Inflammatory macrophage (primary cell): Measurements from ENCODE around the gene SLC25A34.

Experiments
- DNase-seq, 2 donors: peaks; one replicate each; pipeline ENCODE4 v3.0.0-alpha.2; 2020 to 2022

Gene SLC25A34

DNA sequence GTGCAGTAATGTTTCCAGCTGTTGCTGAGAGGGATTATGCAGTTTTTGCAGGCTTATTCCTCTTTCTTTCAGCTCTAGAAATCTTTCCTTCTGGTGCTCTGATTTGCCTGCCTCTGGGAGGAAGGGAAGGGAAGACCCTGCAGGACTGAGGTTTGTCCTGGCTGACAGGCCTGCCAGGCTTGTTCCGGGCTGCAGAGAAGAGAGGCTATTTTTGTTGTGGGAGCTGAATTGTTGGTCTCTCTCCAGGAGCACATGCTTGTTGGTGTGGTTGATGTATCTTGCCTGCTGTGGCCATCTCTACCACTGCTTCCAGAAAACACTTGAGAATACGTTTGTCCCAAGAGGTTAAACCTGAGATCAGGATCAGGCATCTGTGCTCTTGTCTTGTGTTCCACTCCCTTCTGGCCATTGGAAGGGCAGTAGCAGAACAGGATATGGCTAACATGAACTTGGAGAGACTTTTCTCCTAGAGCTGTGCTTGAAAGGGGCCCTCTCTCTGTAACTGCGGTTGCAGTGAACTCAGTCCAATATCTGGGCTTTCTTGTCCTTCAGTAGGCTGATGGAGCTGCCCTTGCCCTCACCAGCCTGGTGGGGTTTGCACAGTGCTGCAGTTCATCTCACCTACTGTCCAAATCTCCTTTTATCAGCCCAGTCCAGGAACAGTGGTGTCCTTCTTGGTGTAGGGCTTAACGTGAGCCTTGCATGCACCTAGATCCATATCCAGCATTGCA is 21.5 kb upstream of the SLC25A34 start:
- DNase-seq, result no peak

DNA sequence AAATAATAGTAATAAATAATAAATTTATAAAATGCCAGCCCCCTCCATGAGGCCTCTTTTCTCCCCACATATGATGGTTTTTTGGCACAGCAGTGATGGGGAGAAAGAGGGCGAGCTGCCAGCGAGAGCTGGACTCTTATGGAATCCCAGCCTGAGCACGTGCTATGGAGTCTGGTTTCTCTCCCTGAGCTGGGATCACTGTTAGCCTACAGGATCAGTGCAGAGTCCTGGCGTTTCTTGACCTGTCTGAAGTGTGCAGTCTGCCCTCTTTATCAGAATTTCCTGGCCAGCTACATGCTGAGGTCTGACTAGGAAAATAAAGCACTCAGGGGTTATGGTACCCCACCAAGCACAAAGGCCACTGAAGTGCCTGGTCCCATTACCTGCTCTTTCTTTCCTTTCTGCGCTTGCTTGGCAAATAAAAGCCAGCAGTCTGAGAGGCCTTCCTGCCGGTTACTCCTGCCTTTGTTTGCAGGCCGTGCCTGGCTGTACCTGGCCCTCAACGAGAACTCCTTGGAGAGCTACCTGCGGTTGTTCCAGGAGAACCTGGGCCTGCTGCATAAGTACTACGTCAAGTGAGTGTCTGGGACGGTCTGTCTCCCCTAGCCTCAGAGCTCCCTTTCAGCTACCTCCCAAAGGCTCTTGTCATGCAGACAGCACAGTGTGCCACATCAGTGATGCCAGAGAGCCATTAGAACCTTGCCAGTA is 18.5 kb upstream of the SLC25A34 start:
- DNase-seq, result no peak

DNA sequence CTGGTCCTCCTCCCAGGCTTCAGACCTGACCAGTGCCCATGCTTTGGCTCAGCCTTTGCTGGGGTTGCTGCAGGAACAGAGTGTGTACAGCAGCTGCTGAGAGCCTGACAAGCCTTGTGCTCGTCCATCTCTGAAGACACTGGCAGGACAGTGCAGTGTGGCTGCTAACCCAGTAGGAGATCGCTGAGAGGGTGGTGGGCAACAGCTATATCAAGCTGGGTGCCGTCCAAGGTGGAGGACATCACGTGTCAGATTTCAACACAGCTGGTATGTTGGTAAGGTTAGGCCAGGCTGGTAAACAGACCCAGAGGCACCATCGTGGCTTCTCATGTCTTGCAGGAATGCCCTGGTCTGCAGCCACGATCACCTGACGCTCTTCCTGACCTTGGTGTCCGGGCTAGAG is 17.9 kb upstream of the SLC25A34 start:
- no peak for DNase-seq

DNA sequence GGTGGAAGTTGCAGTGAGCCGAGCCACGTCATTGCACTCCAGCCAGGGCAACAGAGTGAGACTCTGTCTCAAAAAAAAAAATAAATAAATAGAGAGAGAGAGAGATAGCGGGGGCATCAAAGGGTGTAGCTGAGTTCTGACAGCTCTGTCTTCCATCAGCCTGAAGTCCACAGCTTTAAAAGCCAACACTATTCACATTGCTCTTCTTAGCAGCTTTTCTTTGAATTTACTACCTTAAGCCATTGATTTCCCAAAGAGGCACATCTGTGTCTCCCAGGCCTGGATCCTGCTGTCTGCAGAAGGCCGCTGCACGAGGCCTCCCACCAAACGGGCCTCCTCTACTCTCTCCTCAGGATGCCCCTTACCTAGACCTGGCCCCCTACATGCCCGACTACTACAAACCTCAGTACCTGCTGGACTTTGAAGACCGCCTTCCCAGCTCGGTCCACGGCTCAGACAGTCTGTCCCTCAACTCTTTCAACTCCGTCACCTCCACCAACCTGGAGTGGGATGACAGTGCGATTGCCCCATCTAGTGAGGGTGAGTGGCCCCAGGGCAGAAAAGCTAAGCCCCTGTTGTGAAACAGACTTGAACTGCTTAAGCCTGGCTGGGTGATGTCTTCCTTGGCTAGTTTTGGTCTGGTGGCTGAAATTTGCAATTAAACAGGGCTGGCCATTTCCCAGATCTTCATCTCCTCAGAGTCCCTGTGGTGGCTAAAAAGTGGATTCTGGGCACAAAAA is 16.5 kb upstream of the SLC25A34 start:
- DNase-seq, result no peak

DNA sequence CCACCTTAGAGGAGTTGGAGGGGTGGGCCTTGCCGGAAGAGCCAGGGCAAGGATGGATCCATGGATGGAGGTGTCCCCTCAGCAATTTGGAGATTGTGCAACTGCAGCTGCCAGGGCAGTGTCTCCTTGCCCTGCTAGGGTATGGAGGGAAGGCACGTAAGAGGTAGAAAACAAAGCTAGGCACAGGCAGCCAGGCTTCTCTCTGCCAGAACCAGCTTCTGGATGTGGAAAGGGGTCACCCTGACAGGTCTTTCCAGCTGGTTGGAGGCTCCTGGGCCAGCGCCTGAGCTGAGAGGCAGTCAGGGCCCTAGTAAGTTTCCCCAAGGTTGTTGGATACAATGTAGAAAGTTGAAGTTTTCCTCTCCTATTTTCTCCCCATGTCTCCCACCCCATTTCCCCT is 15.2 kb upstream of the SLC25A34 start:
- no peak for DNase-seq

DNA sequence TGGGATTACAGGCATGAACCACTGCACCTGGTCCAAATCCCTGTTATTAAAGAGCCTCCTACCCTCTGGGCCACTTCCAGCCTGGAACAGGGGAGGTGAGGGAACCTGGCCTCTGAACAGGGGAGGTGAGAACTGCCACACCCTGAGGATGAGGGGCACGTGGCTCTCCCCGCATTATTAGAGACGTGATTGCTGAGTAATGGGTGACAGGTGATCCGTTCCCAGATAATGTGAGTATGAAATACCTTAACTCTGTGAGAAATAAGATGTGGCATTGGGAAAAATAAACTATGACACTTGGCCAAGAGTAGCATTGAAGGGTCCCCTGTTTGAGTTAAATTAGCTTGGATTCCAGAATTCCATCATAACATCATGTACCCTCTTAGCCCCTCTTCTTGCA is 13.6 kb upstream of the SLC25A34 start:
- DNase-seq, result no peak

DNA sequence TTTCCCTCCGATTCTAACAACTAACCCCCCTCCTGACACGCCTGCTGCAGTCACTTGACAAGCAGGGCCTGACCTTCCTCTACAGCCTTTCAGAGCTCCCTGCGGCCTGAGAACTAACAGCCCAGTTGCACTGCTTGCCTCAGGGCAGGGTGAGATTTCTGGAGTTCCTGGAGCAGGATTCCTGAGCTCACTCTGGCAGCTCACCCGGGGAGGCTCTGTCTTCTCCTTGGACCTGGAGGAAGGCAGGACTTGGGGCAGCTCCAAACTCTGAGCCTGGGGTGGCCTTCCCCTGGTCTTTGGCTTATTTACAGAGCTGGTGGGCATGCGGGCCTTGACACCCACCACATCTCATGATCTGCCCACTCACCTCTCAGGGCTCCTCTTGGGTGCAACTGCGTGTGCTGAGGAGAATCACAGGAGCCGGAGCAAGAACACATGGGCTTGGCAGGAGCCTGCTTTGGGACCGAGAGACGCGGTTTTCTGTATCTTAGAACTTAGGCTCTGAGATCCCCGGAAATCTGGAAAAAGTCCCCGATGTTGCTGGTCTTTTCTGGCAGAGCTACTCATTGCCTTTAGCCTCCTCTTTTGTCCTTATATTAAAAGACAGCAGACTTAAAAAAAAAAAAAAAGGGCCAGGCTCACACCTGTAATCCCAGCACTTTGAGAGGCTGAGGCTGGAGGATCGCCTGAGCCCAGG is 13.1 kb upstream of the SLC25A34 start:
- no peak for DNase-seq

DNA sequence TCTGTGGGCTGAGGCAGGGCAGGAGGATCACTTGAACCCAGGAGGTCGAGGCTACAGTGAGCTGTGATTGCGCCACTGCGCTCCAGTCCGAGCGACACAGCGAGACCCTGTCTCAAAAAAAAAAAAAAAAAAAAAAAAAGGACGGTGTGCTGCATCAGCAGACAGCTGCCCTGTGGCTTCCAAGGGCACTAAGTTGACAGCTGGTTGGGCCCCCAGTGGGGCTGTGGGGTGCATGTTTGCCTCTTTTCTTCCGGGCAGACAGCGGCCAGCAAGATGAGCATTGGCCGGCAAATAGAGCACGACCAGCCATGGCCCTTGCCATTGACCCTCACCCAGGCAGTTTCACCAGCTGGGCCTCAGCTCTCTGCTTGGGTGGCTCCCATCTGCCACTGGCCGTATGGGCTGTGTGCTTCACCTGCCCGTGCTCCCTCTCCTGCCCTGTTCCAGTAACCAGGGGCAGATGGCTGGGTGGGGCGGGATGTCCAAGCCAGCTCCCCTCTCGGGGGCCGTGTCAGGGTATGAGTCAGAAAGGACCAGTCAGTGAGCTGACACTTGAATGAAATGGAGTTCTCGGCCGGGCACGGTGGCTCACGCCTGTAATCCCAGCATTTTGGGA is 12.3 kb upstream of the SLC25A34 start:
- no peak for DNase-seq

DNA sequence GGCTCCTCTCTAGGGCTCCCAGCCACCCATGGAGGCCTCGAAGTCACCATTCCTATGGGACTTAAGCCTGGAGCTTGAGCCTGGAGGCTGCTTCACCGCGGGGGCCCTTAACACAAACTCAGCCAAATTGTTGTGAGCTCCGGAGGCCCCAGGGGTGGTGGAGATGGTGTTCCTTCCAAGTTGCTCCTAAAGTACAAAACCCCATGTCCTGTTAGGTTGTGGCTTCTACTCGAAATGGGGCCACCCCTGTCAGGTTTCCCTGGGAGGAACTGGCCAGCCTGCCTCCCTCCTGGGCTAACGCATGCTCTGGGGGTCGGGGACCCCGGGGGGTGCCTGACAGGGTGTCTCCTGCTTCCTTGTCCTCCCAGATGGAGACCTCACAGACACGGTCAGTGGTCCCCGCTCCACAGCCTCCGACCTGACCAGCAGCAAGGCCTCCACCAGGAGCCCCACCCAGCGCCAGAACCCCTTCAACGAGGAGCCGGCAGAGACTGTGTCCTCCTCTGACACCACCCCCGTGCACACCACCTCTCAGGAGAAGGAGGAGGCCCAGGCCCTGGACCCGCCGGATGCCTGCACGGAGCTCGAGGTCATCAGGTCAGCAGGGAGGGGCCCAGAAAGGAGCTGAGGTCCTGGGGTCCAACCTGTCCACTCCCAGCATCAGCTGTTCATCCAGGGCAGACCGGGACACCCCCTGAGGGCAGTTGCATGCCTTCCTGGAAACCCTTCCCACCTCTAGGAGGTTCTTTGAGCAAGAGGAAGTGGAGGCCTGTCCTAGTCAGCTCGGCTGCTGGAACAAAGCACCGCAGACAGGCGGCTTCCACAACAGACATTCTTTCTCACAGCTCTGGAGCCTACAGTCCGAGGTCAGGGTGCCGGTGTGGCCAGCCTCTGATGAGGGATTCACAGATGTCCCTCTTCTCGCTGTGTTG is 10.8 kb upstream of the SLC25A34 start:
- DNase-seq, result no peak

DNA sequence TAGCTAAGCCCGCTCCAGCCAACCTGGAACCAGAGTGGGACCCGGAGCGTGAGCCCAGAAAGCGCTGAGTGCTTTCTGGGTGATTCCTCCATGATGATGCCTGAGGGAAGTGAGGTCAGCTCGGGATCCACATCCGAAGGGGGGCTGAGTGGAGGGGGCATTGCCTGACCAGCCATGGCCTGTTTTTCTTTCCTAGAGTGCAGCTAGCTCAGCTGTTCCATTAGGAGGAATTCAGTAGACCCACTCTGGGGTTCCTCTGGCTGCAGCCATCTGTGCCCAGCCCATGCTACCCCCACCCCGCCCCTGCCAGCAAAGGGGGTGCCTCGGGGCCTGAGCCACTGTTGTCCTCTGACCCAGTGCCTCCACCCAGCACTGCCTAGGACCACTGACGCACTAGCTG is 9.6 kb upstream of the SLC25A34 start:
- no peak for DNase-seq

DNA sequence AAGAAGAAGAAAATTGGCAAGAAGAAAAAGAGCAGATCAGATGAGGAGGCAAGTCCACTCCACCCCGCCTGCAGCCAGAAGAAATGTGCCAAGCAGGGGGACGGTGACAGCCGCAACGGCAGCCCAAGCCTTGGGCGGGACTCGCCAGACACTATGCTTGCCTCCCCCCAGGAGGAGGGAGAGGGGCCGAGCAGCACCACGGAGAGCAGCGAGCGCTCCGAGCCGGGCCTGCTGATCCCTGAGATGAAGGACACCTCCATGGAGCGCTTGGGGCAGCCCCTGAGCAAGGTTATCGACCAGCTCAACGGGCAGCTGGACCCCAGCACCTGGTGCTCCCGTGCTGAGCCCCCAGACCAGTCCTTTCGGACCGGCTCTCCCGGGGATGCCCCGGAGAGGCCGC is 9.0 kb upstream of the SLC25A34 start:
- DNase-seq, result no peak

DNA sequence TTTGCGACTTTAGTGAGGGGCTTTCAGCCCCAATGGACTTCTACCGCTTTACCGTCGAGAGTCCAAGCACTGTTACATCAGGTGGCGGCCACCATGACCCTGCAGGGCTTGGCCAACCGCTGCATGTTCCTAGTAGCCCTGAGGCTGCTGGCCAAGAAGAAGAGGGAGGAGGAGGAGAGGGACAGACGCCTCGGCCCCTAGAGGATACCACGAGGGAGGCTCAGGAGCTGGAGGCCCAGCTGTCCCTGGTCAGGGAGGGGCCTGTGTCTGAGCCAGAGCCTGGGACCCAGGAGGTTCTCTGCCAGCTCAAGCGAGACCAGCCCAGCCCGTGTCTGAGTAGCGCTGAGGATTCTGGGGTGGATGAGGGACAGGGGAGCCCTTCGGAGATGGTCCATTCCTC is 8.6 kb upstream of the SLC25A34 start:
- no peak for DNase-seq

DNA sequence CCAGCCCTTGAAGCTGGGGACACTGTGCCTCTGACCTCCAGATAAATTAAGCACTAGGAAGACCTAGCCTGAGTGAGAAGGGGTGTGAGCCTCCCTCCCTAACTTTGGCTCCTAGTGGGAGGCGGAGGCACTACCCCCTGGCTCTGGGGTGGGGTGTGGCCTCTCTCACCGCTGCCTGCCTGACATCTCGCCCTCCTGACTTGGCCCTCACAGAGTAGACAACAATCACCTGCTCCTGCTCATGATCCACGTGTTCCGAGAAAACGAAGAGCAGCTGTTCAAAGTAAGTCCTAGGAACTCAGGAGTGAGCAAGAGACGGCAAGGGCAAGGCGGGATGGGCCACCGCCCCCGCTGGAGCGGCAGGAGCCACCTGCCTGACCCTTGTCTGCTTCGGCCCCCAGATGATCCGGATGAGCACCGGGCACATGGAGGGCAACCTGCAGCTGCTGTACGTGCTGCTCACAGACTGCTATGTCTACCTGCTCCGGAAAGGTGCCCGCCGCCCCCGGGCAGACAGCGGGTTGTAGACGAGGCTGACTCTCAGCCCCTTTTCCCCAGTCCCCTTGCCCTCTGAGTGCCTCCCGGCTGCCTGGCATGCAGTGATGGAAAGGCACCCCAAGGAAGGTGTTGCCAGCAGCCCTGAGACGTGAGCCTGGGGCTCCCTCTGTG is 8.1 kb upstream of the SLC25A34 start:
- no peak for DNase-seq

DNA sequence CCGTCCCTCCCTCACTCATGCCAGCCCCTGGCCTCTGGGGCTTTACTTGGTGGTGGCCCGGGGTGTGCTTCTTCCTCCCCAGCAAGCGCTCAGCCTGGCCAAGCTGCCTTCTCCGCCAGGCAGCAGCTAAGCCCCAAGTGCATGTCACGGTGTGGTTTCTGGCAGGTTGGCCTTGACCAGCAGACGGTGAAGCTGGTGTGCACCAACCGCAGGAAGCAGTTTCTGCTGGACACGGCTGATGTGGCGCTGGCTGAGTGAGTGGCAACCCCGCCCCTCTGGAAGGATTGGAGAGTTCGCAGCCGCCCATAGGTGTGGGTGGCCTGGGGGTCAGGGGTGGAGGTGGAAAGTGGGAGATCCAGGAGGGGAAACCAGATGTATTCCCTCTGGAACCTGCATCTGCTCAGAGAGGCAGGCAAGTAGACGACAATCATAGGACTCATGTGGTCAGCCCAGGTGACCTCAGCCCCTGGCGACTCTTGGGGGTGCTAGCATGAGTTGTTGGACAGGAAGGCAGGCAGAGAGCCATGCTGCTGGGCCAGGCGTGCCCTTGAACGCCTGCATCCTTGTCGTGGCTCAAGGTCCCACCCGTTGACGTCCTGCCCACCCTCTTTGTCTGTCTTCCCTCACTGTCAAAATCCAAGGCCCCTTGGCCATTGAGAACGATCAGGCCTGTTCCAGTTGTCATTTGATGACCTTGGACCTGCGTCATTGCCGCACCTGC is 7.0 kb upstream of the SLC25A34 start:
- no peak for DNase-seq

DNA sequence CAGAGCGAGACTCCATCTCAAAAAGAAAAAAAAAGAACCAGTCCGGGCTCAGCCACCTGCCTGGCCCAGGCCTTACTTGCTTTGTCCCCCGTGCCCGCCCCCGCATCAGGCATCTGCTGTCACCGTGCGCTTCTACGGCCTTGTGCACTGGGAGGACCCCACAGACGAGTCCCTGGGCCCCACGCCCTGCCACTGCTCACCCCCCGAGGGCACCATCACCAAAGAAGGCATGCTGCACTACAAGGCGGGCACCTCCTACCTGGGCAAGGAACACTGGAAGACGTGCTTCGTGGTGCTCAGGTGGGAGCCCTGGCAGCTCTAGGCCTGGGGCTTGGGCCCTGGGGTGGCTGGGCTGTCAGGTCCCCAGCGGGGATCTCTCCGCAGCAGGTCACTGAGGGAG is 5.6 kb upstream of the SLC25A34 start:
- DNase-seq, result no peak

DNA sequence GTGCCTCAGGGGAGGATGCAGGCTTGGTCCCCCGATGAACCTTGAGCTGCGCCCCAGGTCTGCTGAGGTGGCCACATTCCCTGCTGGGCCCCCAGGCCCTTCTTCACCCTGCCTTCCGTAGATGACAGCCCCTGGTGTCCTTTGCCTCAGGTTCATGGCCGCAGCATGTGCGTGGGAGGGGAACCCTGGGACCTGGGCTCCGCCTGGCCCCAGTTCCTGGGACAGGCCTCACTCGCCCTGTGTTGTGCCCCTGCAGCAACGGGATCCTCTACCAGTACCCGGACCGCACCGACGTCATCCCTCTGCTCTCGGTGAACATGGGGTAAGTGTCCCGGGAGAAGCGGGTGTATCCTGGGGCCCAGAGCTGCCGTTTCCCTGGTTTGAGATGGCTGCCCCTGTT is 5.1 kb upstream of the SLC25A34 start:
- no peak for DNase-seq

DNA sequence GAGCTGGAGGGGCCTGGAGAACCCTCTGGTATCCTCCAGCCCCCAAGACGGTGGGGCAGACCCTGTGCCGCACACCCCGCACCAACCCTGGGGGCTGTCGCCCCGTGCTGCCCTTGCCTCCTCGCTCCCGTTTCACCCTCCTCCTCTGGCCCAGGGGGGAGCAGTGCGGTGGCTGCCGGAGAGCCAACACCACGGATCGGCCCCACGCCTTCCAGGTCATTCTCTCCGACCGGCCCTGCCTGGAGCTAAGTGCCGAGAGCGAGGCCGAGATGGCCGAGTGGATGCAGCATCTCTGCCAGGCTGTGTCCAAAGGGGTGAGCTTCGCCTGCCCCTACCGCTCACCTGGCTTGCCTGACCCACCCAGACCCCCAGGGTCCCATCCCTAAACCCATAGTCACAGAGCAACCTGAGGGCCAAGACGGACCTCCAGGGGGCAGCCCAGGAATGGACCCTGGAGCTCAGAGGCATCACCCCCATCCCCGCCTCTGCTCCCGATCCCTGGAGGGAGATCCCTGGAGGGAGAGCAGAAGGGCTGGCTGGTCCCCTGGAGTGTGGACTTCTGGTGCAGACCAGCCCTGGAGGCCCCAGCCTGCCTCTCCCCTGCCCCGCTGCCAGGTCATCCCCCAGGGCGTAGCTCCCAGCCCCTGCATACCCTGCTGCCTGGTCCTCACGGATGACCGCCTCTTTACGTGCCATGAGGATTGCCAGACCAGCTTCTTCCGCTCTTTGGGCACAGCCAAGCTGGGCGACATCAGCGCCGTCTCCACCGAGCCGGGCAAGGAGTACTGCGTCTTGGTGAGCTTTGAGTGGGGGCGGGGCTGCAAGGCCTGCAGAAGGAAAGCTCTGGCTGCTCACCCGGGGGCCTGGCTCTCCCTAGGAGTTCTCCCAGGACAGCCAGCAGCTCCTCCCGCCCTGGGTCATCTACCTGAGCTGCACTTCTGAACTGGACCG is 4.0 kb upstream of the SLC25A34 start:
- DNase-seq, result no peak

DNA sequence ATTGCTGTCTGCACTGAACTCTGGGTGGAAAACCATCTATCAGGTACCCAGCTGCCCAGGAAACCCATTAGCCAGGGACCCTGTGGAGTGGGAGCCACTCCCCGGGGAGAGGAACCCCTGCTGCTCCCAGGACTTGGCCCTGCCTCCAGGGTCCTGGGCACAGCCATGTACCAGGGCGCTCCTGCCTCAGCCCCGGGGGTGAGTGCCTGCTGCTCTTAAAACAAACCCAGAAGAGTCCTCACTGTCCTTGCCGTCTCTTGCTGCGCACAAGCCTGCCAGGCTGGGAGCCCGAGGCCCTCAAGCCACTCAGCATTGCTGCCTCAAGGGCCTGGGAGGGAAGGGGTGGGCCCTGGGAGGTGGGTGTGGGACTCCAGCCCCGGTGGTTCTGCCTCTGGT is 3.4 kb upstream of the SLC25A34 start:
- DNase-seq, result no peak

DNA sequence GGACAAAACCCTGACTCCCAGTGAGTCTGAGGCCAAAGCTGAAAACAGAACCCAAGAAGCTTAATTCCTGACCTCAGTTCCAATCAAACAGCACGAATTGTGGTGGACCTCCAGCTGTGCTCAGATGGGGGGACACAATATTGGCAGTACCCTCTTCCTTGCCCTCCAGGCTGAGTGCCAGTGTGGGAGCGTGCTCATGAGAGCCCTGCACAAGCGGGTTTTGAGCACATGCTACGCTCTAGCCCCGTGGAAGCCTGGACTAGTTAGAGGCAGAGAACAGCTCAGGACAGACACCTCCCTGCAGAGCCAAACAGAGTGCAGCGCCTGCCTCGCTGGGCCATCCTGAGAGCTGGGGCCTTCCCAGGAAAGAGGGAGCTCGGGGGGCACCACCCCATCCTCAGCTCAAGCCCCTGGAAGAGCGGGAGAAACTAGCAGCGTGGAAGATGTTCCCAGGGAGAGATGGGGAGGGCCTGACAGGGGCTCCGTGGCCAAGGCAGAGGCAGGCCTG is 2.8 kb upstream of the SLC25A34 start:
- no peak for DNase-seq
